AG10803 (cell line): ENCODE measurements around the gene GREM2.

Experiments used
- DNase-seq: peaks from one replicate; pipeline ENCODE4 v3.0.0; 2010; ENCODE audit warnings: low read depth
- H3K4me3 ChIP-seq: 2 replicates; pipeline ENCODE4 v1.5.1; 2011; ENCODE audit warnings: mild to moderate bottlenecking, low read length, control low read depth
- CTCF ChIP-seq: conservative IDR thresholded peaks from 2 replicates; pipeline ENCODE4 v1.5.1; 2011; ENCODE audit warnings: mild to moderate bottlenecking, low read length, control low read depth, inconsistent platforms

Gene GREM2

GRCh38 chr1:240486611-240487010 lies 125.3 kb downstream of the GREM2 start:
- DNase-seq, result no peak
- no peak for TF ChIP-seq CTCF
- no peak overlapping the region for H3K4me3 ChIP-seq

GRCh38 chr1:240484804-240485443 lies 127.0 kb downstream of the GREM2 start:
- H3K4me3 ChIP-seq, result no peak overlapping the region
- DNase-seq, result no peak
- TF ChIP-seq CTCF, result no peak

- H3K4me3 ChIP-seq, result no peak overlapping the region
- TF ChIP-seq CTCF, result no peak
Observed at GRCh38 chr1:240478536-240478935, 133.4 kb downstream of the GREM2 start.

GRCh38 chr1:240475832-240476231 lies 136.1 kb downstream of the GREM2 start:
- no peak for TF ChIP-seq CTCF
- no peak for DNase-seq
- no peak overlapping the region for H3K4me3 ChIP-seq

More at GRCh38 chr1:240478536-240478935, 133.4 kb downstream of the GREM2 start:
- no peak for DNase-seq

GRCh38 chr1:240474133-240474614 lies 137.8 kb downstream of the GREM2 start:
- H3K4me3 ChIP-seq, result no peak overlapping the region
- no peak for DNase-seq
- TF ChIP-seq CTCF, result no peak

GRCh38 chr1:240468656-240469055 lies 143.3 kb downstream of the GREM2 start:
- TF ChIP-seq CTCF, result no peak; the same call in 1 of the 2 replicates
- 0 out of 2 replicates have a peak overlapping the region, but pooled peaks have one; percentile 15 for H3K4me3 ChIP-seq
- peak; percentile 80 for DNase-seq

- no peak for TF ChIP-seq CTCF
- no peak overlapping the region for H3K4me3 ChIP-seq
- no peak for DNase-seq
Observed at GRCh38 chr1:240467895-240468294, 144.1 kb downstream of the GREM2 start.
